ENCODE results near the gene MKRN2. TPM values are rescaled to one million over a fixed set of nuclear protein-coding genes. Genes with fewer than 3 reads are reported as not detected.
"Not testable (repeated sequence)": the region's sequence is repeated elsewhere in the genome, so short reads cannot be mapped to it uniquely, and the experiment has no call there.

The MKRN2 gene, protein sequence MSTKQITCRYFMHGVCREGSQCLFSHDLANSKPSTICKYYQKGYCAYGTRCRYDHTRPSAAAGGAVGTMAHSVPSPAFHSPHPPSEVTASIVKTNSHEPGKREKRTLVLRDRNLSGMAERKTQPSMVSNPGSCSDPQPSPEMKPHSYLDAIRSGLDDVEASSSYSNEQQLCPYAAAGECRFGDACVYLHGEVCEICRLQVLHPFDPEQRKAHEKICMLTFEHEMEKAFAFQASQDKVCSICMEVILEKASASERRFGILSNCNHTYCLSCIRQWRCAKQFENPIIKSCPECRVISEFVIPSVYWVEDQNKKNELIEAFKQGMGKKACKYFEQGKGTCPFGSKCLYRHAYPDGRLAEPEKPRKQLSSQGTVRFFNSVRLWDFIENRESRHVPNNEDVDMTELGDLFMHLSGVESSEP
- 32.8 TPM for polyA plus RNA-seq (ENCODE audit: insufficient read length)

DNA sequence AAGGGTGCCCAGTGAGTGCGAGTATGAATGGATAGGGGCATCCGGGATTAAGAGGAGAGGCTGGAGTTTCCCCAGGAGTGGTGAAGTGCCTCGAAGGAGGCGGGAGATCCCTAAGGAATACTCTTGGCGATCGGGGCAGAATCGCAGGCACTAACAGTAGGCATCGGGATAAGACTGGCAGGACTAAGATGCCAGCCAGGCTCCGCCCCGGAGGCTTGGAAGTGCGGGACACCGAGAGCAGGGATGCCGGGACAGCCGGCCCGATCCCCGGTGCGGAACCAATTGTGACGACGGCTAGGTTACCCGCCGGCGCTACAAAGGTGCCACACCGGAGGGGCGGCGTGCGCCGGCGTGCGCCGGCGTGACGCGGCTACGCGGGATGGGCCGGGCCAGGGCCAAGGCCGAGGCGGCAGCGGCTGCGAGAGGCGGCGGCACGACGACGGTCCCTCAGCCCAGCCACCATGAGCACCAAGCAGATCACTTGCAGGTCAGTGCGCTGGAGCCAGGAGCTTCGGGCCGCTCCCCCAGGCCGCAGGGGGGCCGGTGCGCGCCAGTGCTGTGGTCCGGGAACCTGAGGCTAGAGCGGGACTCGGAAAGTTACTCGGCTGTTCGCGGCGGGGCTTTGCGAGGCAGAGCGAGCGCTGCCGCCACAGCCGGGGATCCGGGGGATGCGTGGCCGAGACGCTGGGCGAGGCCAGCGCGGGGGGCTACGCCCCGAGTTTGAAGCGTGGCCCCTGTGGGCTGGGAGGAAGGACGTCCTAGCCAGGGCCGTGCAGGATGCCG, at the start of gene MKRN2:
TSS of gene MKRN2 (plus strand) at position 398 of the 783 bp plus-strand sequence. CDS start at position 462, 64 bp downstream.
- DNase-seq: peak; percentile 91

DNA sequence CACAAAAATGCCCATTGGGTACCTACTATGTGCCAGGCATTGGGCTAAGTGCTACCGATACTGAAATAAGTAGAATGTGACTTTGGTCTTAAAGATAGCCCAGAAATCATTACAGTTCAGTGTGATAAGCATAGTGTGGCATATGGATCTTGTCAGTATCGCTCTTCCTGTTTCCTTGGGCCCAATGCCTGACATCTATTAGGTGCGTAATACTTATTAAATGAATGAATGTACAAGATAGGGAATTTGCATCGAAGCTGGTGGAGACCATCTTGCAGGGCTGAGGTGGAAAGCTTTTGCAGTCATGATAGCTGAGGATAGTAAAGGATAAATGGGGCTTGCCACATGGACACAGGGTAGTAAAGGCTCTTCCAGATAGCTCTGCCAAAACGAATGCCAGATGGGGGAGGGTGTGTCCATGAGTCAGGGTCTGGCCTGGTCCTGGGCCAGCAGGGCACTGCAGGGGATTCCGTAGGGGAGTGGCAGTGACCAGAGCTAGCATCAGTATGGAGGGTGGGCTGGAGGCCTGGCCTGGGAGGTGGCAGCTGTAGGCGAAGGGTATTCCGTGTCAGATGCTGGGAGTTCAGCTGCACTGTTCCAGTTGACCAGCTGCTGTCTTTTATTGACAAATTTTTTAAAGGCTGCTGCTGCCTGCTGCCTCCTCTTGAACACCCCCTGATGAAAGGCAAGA, 49.2 kb upstream of the MKRN2 start:
- DNase-seq: no peak

DNA sequence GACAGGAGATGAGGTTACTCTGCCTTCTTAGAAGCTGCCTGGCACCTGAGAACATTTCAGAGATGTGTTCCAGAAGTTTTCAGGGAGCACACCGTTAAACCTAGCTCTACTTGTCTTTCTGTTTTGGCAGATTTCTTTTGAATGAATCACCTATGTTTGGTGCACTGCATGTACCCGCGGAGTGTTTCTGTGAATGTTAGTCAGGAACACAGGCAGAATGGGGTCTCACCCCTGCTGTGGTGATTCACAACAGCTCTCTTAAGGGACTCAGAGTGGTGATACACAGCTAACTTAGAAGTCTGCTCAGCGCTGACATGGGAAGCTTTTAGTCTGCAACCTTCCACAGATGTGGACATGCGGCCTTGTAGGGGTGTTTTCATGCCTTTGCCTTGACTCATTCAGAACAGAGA, 48.6 kb upstream of the MKRN2 start:
- no peak for DNase-seq

DNA sequence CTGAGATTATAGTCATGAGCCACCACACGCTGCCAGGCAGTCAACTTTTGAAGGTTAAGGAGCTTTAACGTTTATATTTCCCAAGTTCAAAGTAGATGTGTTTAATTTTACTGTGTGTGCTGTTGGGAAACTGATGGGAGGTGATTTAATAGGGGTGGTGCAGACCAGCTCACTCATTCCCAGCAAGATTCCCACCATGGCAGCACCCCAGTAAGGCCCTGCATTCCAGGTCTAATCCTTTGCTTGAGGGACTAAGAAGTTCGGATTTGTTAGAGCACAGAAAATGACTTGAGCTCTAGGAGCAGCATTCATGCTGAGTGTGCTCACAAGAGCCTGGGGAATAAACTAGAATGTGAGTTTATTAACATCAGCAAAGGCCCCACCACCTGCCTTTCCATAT, 47.4 kb upstream of the MKRN2 start:
- no peak for DNase-seq

DNA sequence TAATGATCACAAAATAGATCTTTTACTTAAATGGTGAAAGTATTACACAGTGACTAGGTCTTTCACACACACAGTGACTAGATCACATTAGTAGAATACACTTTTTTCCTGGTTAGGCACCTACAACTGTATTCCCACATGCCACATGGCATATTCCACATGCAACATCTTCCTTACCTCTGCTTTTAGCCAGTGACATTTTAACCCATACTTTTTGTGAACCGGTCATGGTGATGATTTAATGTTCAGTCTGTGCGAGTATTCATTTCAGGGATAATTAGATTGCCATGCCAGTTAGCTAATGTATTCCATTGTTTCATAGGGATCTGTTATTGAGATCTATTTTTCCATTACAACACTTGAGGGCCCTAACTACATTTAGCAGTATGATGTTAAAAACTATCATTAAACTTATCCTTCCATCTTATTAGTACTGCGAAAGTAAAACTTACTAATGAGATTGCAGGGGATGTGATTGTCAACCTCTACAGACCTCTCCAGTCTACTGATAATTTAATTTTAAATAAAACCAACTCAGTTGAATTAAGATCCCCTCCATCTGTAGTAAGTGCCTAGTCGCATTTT, 44.3 kb upstream of the MKRN2 start:
- DNase-seq: no peak

DNA sequence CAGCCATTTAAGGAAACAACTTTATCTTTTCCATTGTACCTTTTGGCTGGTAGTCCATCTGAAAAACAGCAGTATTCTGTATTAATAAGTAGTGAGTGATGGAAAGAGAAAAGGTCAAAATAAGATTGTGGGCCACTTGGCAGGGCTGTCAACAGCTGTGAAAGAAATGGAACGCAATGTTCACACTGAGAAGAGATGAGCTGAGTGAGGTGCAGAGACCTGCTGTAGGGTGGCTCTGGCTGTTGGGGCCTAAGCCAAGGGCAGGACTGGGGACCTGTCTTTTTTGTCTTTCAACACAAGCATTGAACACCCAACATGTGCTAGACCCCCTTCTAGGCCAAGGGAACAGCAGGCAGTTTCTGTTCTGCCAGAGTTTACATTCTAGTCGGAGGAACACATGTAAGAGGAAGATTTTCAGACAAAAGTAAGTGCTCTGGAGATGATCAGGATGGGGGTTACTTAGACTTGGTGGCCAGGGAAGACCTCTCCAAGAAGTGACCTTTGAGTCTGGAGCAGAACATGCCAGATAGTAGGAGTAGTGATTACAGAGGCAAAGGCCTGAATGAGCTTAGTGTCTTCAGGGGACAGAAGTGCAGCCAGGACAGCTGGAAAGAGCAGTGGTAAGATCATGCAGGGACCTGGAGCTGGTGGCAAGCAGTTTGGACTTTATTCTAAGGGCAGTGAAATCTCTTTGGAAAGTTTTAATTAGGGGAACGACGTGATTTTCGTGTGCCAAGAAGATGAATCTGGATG, 43.0 kb upstream of the MKRN2 start:
- no peak for DNase-seq

DNA sequence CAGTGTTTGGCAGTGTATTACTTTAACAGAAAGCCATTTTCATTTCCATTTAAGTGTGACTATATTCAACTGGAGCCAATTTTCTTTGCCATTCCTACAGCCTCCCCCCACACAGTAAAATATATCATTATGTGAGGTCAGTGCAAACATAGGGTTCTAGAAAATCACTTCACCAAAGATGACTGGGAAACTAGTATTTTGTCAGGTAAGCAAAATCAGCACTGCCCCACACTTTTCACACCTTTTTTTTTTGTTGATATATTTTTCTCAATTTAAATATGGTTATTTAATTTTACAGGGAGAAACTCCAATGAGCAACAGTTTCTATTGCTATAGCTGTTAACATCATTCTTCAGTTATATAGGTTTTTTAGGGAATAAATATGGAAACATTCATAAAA, 41.3 kb upstream of the MKRN2 start:
- DNase-seq: no peak

DNA sequence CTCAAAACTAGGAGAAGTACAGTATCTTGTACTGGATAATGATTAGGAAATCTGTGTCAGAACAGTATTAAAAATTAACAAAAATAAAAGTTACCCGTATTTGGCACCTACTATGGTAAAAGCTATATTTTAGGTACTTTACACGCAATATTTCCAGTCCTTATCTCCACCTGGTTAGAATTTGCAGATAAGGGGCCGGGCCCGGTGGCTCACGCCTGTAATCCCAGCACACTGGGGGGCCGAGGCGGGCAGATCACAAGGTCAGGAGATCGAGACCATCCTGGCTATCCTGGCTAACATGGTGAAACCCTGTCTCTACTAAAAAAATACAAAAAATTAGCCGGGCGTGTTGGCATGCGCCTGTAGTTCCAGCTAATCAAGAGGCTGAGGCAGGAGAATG, 40.0 kb upstream of the MKRN2 start:
- no peak for DNase-seq

DNA sequence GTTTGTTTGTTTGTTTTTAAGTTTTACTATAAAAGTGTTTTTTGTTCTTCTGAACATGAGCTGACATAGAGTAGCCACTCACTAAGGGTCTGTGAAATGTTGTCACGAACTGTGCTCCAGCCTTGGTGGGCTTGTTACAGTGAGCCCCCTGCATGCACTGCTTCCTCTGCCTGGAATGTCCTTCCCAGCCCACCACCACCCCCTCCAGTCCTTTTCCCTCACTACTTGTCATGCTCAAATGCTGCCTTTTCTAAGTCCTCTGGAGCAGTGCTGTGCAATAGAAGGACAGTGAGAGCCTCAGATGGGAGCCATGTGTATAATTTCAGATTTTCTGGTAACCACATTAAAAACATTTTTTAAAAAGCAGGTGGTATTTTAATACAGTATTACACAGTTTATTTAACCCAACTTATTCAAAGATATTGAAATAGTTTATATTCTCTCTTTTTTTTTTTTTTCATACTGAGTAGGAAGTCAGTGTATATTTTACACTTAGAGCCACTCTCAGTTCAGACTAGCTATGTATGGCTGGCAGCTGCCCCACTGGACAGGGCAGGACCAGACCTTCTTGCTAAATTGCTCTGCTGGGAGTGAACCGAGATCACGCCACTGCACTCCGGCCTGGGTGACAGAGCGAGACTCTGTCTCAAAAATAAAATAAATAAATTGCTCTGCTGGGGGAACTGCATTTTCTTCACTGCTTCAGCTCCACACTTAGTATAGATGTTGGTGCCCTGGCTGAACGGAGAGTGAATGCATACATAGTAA, 38.4 kb upstream of the MKRN2 start:
- DNase-seq: no peak

DNA sequence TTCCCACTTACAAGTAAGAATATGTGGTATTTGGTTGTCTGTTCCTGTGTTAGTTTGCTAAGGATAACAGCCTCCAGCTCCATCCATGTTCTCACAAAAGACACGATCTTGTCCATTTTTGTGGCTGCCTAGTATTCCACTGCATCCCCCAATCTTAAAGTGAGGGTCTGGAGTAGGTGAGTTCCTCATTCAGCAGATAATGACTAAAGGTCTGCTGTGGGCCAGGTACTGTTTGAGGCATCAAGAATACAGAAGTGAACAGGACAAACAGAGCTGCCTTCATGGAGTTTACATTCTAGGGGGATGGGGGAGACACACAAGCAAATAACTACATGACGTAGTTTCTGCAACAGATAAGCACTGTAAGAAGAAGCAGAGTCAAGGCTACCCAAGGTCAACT, 35.9 kb upstream of the MKRN2 start:
- no peak for DNase-seq

DNA sequence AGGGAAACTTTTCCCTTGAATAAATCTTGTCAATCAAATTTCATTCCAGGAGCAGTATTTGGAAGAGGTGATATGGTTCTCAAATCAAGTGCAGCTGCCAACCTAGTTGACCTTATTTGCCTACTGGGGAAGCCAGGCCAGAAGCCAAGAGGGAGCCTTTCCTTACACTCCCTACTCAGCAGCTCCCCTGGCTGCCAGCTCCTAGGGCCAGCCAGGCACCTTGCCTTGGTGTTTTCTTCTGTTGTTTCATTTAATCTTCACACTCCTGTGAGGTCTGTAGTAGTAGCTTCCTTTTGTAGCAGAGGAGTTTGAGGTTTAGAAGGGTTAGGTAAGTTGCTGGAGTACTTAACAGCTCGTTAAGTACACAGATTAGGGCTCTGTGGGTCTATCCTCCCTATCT, 34.2 kb upstream of the MKRN2 start:
- no peak for DNase-seq

DNA sequence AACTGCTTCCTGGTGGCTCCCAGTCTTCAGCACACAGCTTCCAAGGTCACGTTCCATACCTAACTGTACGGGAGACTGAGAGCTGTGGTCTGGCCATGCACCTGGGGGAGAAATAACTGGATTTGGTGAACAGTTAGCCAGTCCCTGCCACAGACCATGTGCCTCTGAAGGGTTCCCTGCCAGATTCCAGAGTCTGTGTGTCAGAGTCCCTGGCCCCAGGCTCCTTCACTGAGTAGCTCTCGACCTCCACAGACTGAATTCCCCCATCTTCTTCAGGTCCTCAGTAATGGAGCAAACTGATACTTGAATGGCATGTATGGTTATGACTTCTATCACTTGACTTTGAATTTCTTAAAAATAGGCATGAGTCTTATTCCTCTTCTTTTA, 29.1 kb upstream of the MKRN2 start:
- DNase-seq: no peak

DNA sequence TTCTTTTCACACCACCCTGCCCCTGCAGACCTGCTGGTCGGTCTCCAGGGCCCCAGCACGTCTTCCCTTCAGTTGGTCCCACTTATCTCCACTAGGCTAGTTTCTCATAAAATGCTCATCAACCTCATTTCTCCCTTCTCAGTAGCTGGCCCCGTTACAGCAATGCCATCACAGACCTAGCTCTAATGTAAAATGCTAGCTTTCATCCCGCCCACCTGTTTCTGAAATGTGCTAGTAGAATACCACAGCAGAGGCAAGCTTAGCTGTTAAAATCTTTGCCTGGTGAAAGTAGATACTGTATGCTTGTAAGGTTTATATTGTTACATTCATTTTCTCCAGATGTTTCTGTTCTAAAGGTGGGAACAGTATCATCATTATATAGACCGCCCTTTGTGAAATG, 24.7 kb upstream of the MKRN2 start:
- no peak for DNase-seq

DNA sequence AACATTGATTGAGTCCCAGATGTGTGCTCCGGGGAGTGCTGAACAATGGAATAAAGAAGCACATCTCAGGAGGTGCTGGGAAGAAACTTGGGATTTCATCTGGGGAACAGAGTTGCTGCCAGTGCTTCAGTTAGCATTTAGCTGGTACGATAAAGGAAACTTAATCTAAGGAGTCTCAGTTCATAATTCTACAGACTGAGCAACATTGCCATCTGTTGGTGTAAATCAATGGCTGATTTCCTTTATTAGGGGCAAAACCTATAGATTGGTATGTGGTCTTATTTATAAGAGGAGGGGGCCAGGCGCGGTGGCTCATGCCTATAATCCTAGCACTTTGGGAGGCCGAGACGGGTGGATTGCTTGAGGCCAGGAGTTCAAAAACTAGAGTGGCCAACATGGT, 20.5 kb upstream of the MKRN2 start:
- no peak for DNase-seq

DNA sequence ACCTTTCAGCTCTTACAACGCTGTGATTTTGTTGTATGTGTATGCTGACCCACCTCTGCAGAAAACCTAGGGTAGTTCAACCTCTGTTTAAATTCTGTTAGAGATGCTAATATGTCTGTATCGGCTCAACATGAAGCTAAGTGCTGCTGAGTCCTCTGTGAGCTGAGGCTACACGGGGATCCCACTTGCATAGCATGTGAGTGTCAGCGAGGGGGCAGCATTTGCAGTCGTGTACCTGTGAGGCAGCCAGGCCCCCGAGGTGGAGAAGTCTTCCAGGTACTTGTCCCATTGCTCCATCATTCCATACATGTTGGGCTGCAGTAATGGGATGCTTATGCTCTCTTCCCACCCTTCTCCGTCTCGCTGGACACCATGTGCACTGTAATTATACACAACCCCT, 15.3 kb upstream of the MKRN2 start:
- no peak for DNase-seq

DNA sequence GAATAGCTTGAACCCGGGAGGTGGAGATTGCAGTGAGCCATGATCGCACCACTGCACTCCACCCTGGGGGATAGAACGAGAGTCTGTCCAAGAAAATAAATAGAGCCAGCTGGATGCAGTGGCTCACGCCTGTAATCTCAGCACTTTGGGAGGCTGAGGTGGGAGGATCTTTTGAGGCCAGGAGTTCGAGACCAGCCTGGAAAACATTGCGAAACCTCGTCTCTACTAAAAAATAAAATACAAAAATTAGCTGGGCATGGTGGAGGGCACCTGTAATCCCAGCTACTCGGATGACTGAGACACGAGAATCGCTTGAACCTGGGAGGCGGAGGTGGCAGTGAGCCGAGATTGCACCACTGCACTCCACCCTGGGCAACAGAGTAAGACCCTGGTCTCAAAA, 13.4 kb upstream of the MKRN2 start:
- not testable (repeated sequence) for DNase-seq

DNA sequence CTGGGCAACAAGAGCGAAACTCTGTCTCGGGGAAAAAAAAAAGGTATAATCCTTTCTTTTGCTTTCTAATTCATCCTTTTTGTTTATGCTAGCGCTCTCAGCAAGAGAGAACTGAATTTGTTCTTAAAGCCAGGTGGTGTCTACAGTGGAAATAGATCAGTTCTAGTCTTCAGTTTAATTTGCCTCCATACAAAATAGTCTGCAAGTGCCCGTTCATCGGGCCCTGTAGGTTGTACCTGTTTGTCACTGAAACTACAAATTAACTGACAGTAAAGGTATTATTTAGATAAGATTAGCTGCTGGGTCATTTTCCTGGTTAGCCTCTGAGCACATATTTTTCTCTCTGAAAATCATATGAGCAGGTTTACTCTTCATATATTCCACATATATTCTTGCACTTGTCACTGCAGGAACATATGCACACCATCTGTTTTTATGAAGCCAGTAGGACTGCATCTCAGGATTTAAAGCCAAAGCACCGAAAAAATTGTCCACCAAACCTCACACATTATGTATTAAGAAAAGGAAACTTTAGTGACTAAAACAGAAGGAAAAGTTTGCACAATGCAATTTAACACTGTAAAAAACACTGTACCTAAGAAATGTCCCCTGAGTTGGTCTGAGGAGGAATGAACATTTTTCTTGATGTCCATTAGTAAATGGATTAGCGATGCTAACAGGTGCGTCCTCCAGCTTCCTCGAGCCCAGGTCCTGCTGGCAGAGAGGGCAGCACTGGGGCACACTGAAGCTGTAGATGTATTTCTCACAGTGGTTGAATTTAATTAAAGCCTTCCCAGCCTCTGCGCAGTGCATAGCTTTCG, 12.0 kb upstream of the MKRN2 start:
- no peak for DNase-seq

DNA sequence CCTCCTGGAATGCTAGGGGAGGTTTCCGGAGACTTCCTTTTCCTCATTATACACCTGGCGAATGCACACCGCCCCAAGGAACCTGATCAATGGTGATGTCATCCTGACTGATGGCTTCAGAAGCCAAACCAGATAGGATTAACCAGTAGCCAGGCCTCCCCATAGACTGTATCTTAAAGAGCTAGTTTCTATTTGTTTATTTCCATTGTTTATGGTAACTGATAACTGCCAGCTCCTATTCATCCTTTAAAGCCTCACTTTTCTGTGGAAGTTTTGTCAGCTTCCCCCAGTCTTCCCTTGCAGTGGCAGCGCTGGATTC, 11.5 kb upstream of the MKRN2 start, which contains the start of gene MKRN2OS:
TSS of gene MKRN2OS (minus strand) at position 27 of the 319 bp plus-strand sequence. CDS start 35 bp downstream, outside the sequence.
- no peak for DNase-seq

DNA sequence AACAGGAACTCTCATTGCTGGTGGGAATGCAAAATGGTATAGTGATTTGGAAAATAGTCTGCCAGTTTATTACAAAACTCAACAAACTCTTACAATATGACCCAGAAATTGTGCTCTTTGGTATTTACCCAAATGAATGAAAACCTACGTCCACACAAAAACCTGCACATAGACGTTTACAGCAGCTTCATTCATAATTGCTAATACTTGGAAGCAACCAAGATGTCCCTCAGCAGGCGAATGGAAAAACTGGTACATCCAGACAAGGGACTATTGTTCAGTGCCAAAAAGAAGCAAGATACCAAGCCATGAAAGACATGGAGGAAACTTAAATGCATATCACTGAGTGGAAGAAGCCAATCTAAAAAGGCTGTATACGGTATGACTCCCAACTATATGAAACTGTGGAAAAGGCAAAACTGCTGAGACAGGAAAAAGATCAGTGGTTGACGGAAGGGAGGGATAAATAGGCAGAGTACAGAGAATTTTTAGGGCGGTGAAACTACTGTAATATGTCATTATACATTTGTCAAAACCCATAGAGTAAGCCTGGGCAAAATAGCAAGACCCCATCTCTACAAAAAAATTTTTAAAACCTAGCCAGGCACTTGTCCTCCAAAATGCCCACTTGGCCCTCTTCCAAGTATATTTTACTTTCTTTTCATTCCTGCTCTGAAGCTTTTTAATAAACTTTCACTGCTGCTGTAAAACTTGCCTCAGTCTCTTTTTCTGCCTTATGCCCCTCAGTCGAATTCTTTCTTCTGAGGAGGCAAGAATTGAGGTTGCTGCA, 6.7 kb upstream of the MKRN2 start:
- no peak for DNase-seq
